Keratinocyte (primary cell): ENCODE results near the gene ZNF41. TPM values are rescaled to one million over a fixed set of nuclear protein-coding genes. Genes with fewer than 3 reads are reported as not detected.

ENCODE experiments used
- DNase-seq: peaks from one replicate; pipeline ENCODE4 v3.0.0-alpha.2; 2011; ENCODE audit warnings: low read depth, missing footprints, low spot score
- FAIRE-seq: peaks from 2 replicates; lab custom pipeline; 2011; peaks lifted over from hg19 to GRCh38; lab: Jason Lieb, UNC
- H2AFZ ChIP-seq: 2 replicates; pipeline ENCODE4 v1.6.0; 2012; ENCODE audit warnings: low read length, control low read depth, inconsistent platforms; ENCODE audit not compliant: control insufficient read depth
- H3K27ac ChIP-seq: 2 replicates; pipeline ENCODE4 v1.5.1; 2011; ENCODE audit warnings: low read length; ENCODE audit not compliant: control insufficient read depth, insufficient read depth
- H3K27me3 ChIP-seq: 3 replicates; pipeline ENCODE4 v1.6.0; 2011; ENCODE audit warnings: low read length; ENCODE audit not compliant: control insufficient read depth, insufficient read depth; ENCODE audit errors: extremely low read depth
- H3K36me3 ChIP-seq, 2 experiments: 2 replicates in 1 of 2; 3 replicates in 1 of 2; pipeline ENCODE4 v1.5.1; 2011; ENCODE audit warnings: low read length in 2 of 2, mild to moderate bottlenecking in 1 of 2; ENCODE audit not compliant: control insufficient read depth in 2 of 2, insufficient read depth in 2 of 2; ENCODE audit errors: extremely low read depth in 1 of 2
- H3K4me1 ChIP-seq: 3 replicates; pipeline ENCODE4 v1.5.1; 2011; ENCODE audit warnings: low read length; ENCODE audit not compliant: control insufficient read depth, insufficient read depth; ENCODE audit errors: extremely low read depth
- H3K4me2 ChIP-seq: 3 replicates; pipeline ENCODE4 v1.6.0; 2011; ENCODE audit warnings: low read depth, low read length; ENCODE audit not compliant: control insufficient read depth, insufficient read depth; ENCODE audit errors: extremely low read depth
- H3K4me3 ChIP-seq, 3 experiments: fragments of 200-600 bp in 1 of 3; sonication (generic) in 1 of 3; 2 replicates in 2 of 3; 3 replicates in 1 of 3; pipeline ENCODE4 v1.5.1; 2011 to 2016; ENCODE audit warnings: low read length in 3 of 3, mild to moderate bottlenecking in 3 of 3, control low read depth in 2 of 3, inconsistent platforms in 1 of 3, low read depth in 1 of 3, mixed read lengths in 1 of 3, mixed run types in 1 of 3, moderate library complexity in 1 of 3; ENCODE audit not compliant: control insufficient read depth in 2 of 3, insufficient read depth in 2 of 3; ENCODE audit errors: extremely low read depth in 1 of 3
- H3K79me2 ChIP-seq: 2 replicates; pipeline ENCODE4 v1.6.0; 2012; ENCODE audit warnings: low read length; ENCODE audit not compliant: control insufficient read depth, insufficient read depth
- H3K9ac ChIP-seq: 3 replicates; pipeline ENCODE4 v1.6.0; 2011; ENCODE audit warnings: low read length; ENCODE audit not compliant: control insufficient read depth, insufficient read depth; ENCODE audit errors: extremely low read depth
- H3K9me1 ChIP-seq: 3 replicates; pipeline ENCODE4 v1.6.0; 2011; ENCODE audit warnings: low read length; ENCODE audit not compliant: control insufficient read depth, insufficient read depth; ENCODE audit errors: extremely low read depth
- H3K9me3 ChIP-seq: 2 replicates; pipeline ENCODE4 v1.5.1; 2012; ENCODE audit warnings: low read depth, low read length; ENCODE audit not compliant: control insufficient read depth
- H4K20me1 ChIP-seq: 3 replicates; pipeline ENCODE4 v1.6.0; 2011; ENCODE audit warnings: low read length; ENCODE audit not compliant: control insufficient read depth, insufficient read depth; ENCODE audit errors: extremely low read depth
- CTCF ChIP-seq, 3 experiments: IDR thresholded peaks in 1 of 3; conservative IDR thresholded peaks in 1 of 3; optimal IDR thresholded peaks in 1 of 3; 2 replicates in 2 of 3; 3 replicates in 1 of 3; pipeline versions ENCODE3 to v1.5.1; 2011; ENCODE audit warnings: low read length in 3 of 3, mild to moderate bottlenecking in 3 of 3, moderate library complexity in 2 of 3, control low read depth in 1 of 3, inconsistent platforms in 1 of 3; ENCODE audit not compliant: insufficient read depth in 2 of 3; ENCODE audit errors: extremely low read depth in 1 of 3
- EZH2 ChIP-seq: IDR thresholded peaks from one replicate; pipeline ENCODE4 v1.6.1; 2012; ENCODE audit warnings: inconsistent platforms, mild to moderate bottlenecking, low read length, moderate library complexity
- dilution Hi-C: fragments of 300-500 bp; cut with MboI; formaldehyde crosslinking; loops from one replicate; pipeline ENCODE4 v1.7.0; 2020; ENCODE audit warnings: low sequenced_read_pairs; ENCODE audit not compliant: extremely low pct_ligation_motif_present
- polyA plus RNA-seq, 5 experiments: library from polyadenylated mRNA; depleted of rRNA in 3 of 5; stranded (reverse) in 3 of 5; stranded (forward) in 1 of 5; unstranded in 1 of 5; fragments of >200 nt; gene quantifications; 1 replicate in 1 of 5; 2 replicates in 3 of 5; 3 replicates in 1 of 5; pipeline versions ENCODE4 v1.2.1 to v1.2.3, GENCODE V29; 2011 to 2012; ENCODE audit warnings: missing spikeins in 2 of 5, low read depth in 1 of 5, low replicate concordance in 1 of 5

Gene ZNF41
- polyA plus RNA-seq, 1 donor (not counting 4 experiments of a cell fraction or from before 2014, with no cell fraction given): 5.0 TPM

- Histone ChIP-seq H4K20me1 (no peaks in the 10 kb centered on the region), H3K36me3 (no peaks in the 10 kb centered on the region), H3K4me3 (no peak overlapping the region), H2AFZ (no peak overlapping the region), H3K79me2 (no peaks in the 10 kb centered on the region), H3K27me3 (no peaks in the 10 kb centered on the region), H3K9ac (no peak overlapping the region), H3K27ac (no peak overlapping the region), H3K4me2 (no peak overlapping the region), H3K9me3 (no peaks in the 10 kb centered on the region), H3K9me1 (no peaks in the 10 kb centered on the region), H3K4me1 (no peaks in the 10 kb centered on the region)
- no peak for DNase-seq
- TF ChIP-seq CTCF (optimal IDR thresholded peaks at IDR 0.05 in 1 of 3, IDR thresholded peaks at IDR 0.05 in 1 of 3, conservative IDR thresholded peaks at IDR 0.05 in 1 of 3; ENCODE audit: extremely low read depth in 1 of 3, insufficient read depth in 2 of 3, low read length in 3 of 3) (no peak), EZH2 (no peak)
- FAIRE-seq: no peak
- dilution Hi-C loops: no loop called here
Observed at GRCh38 chrX:47460561-47460960, 22.5 kb downstream of the ZNF41 start.

GRCh38 chrX:47458528-47458927 is 24.5 kb downstream of the ZNF41 start:
- no peaks in the 10 kb centered on the region for H3K9me3 ChIP-seq
- dilution Hi-C loops: no loop called here
- no peaks in the 10 kb centered on the region for H3K79me2 ChIP-seq
- H3K9me1 ChIP-seq: no peaks in the 10 kb centered on the region
- no peak overlapping the region for H3K9ac ChIP-seq
- FAIRE-seq (no peak), DNase-seq (no peak)
- no peak for TF ChIP-seq CTCF (optimal IDR thresholded peaks at IDR 0.05 in 1 of 3, IDR thresholded peaks at IDR 0.05 in 1 of 3, conservative IDR thresholded peaks at IDR 0.05 in 1 of 3; ENCODE audit: extremely low read depth in 1 of 3, insufficient read depth in 2 of 3, low read length in 3 of 3)
- TF ChIP-seq EZH2: no peak
- no peaks in the 10 kb centered on the region for H3K4me1 ChIP-seq
- H3K4me2 ChIP-seq: no peak overlapping the region
- H4K20me1 ChIP-seq: no peaks in the 10 kb centered on the region
- H3K4me3 ChIP-seq: no peak overlapping the region
- no peak overlapping the region for H2AFZ ChIP-seq
- no peak overlapping the region for H3K27ac ChIP-seq
- H3K27me3 ChIP-seq: no peaks in the 10 kb centered on the region
- H3K36me3 ChIP-seq: peaks cover 0 to 1% of the 10 kb centered on the region in 2 experiments
